ENCODE results near the gene ZNF136.

ZNF136 gene

GRCh38 chr19:12162882-12163806 is at the start of gene ZNF136:
Gene ZNF136 (plus strand): TSS chr19:12163096. CDS start chr19:12163204, 108 bp downstream.
- TF ChIP-seq CTCF (conservative IDR thresholded peaks at IDR 0.05; ENCODE audit: low read length), result no peak
- peak; percentile 94 for DNase-seq (ENCODE audit: low read depth)
- peak within 1 kb of the TSS; percentile 90 for H3K4me3 ChIP-seq (ENCODE audit: low read length)

GRCh38 chr19:12113121-12113520 is 49.8 kb upstream of the ZNF136 start:
- H3K4me3 ChIP-seq (ENCODE audit: low read length), result no peak overlapping the region
- no peak for DNase-seq (ENCODE audit: low read depth)
- no peak for TF ChIP-seq CTCF (conservative IDR thresholded peaks at IDR 0.05; ENCODE audit: low read length)

- no peak overlapping the region for H3K4me3 ChIP-seq (ENCODE audit: low read length)
- no peak for DNase-seq (ENCODE audit: low read depth)
- TF ChIP-seq CTCF (conservative IDR thresholded peaks at IDR 0.05; ENCODE audit: low read length), result no peak
Measured at GRCh38 chr19:12117201-12117970, 45.5 kb upstream of the ZNF136 start.

GRCh38 chr19:12126707-12127106 is 36.2 kb upstream of the ZNF136 start:
- DNase-seq (ENCODE audit: low read depth), result no peak
- no peak overlapping the region for H3K4me3 ChIP-seq (ENCODE audit: low read length)
- TF ChIP-seq CTCF (conservative IDR thresholded peaks at IDR 0.05; ENCODE audit: low read length), result peak; percentile 57

GRCh38 chr19:12133069-12133468 is 29.8 kb upstream of the ZNF136 start:
- no peak overlapping the region for H3K4me3 ChIP-seq (ENCODE audit: low read length)
- no peak for TF ChIP-seq CTCF (conservative IDR thresholded peaks at IDR 0.05; ENCODE audit: low read length)
- no peak for DNase-seq (ENCODE audit: low read depth)

DNA sequence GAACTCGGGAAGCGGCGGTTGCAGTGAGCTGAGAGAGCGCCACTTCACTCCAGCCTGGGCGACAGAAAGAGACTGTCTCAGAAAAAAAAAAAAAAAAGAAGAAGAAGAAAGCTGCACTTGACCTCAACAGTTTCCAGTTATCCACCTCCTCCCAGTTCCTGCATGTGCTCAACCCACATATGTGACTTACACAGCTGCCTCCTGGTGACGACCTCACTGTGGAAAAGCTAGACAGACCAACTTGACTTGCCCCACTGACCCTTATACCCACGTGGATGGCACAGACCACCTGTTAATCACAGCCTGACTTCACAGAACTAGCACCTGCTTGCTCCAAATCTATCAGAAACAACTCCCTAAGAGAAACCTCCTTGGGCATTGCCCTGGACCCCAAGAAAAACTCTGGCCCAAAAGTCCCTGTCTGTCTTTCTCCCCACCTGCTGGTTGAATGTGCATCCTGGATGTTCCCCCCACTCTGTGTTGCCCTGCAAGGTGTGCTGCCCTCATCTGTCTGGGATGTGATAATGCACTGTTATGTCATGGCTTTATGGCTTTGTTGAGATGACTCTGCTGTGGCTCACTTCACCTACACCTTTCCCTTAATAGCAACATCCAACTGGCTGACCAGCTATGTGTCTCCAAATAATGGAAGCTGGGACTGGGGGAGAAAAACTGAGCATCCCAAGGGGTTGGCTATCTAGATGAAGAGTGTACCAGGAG is 25.5 kb upstream of the ZNF136 start:
- DNase-seq (ENCODE audit: low read depth), result no peak
- no peak overlapping the region for H3K4me3 ChIP-seq (ENCODE audit: low read length)
- no peak; the same call in 1 of the 2 replicates for TF ChIP-seq CTCF (conservative IDR thresholded peaks at IDR 0.05; ENCODE audit: low read length)

Measured in AG10803 (cell line).